H9 (cell line): ENCODE measurements around the gene HSPA6. TPM values are rescaled to one million over a fixed set of nuclear protein-coding genes. Genes with fewer than 3 reads are reported as not detected.

Source experiments
- DNase-seq: peaks from one replicate; pipeline ENCODE4 v3.0.0-alpha.2; 2017
- H2AFZ ChIP-seq: one replicate; pipeline ENCODE4 v1.6.1; 2013; ENCODE audit warnings: mild to moderate bottlenecking, low read length, control low read depth, moderate library complexity
- H2AK5ac ChIP-seq: 2 replicates; pipeline ENCODE4 v1.6.1; 2013; ENCODE audit warnings: low read length, control low read depth, mixed read lengths; ENCODE audit not compliant: insufficient read length
- H2BK120ac ChIP-seq: one replicate; pipeline ENCODE4 v1.6.1; 2013; ENCODE audit warnings: low read depth, mild to moderate bottlenecking, low read length, control low read depth, inconsistent platforms; ENCODE audit not compliant: poor library complexity, severe bottlenecking
- H2BK12ac ChIP-seq: 2 replicates; pipeline ENCODE4 v1.6.1; 2013; ENCODE audit warnings: low read length, control low read depth, mixed read lengths, low read depth; ENCODE audit not compliant: insufficient read length
- H2BK15ac ChIP-seq: 2 replicates; pipeline ENCODE4 v1.6.1; 2013; ENCODE audit warnings: low read depth, low read length, control low read depth
- H2BK20ac ChIP-seq: one replicate; pipeline ENCODE4 v1.6.1; 2013; ENCODE audit warnings: low read depth, mild to moderate bottlenecking, low read length, control low read depth, inconsistent platforms; ENCODE audit not compliant: poor library complexity, severe bottlenecking
- H2BK5ac ChIP-seq: 2 replicates; pipeline ENCODE4 v1.6.1; 2013; ENCODE audit warnings: low read length, control low read depth, mixed read lengths; ENCODE audit not compliant: insufficient read length
- H3K14ac ChIP-seq: 2 replicates; pipeline ENCODE4 v1.6.1; 2013; ENCODE audit warnings: low read length, control low read depth; ENCODE audit not compliant: insufficient read depth
- H3K18ac ChIP-seq: 2 replicates; pipeline ENCODE4 v1.6.1; 2013; ENCODE audit warnings: low read depth, mild to moderate bottlenecking, mixed read lengths, low read length, control low read depth; ENCODE audit not compliant: insufficient read length
- H3K23ac ChIP-seq: 2 replicates; pipeline ENCODE4 v1.6.1; 2013; ENCODE audit warnings: low read length, control low read depth, mixed read lengths, low read depth; ENCODE audit not compliant: insufficient read length
- H3K23me2 ChIP-seq: 2 replicates; pipeline ENCODE4 v1.6.1; 2013; ENCODE audit warnings: low read depth, mild to moderate bottlenecking, mixed read lengths, low read length, control low read depth; ENCODE audit not compliant: insufficient read length, poor library complexity, severe bottlenecking
- H3K27ac ChIP-seq: 2 replicates; pipeline ENCODE4 v1.5.1; 2013; ENCODE audit warnings: low read length, control low read depth, mixed read lengths, low read depth; ENCODE audit not compliant: insufficient read length
- H3K27me3 ChIP-seq: 2 replicates; pipeline ENCODE4 v1.6.1; 2013; ENCODE audit warnings: low read length, control low read depth, inconsistent platforms; ENCODE audit not compliant: insufficient read depth
- H3K4ac ChIP-seq: 2 replicates; pipeline ENCODE4 v1.6.1; 2013; ENCODE audit warnings: low read depth, mild to moderate bottlenecking, control low read depth, inconsistent platforms, low read length, moderate library complexity
- H3K4me1 ChIP-seq: 2 replicates; pipeline ENCODE4 v1.6.1; 2013; ENCODE audit warnings: low read length, control low read depth, inconsistent platforms; ENCODE audit not compliant: insufficient read depth
- H3K4me2 ChIP-seq: 2 replicates; pipeline ENCODE4 v1.6.1; 2013; ENCODE audit warnings: low read length, control low read depth, mixed read lengths; ENCODE audit not compliant: insufficient read length, insufficient read depth
- H3K56ac ChIP-seq: 2 replicates; pipeline ENCODE4 v1.6.1; 2013; ENCODE audit warnings: low read depth, mild to moderate bottlenecking, mixed read lengths, low read length, control low read depth; ENCODE audit not compliant: insufficient read length
- H3K79me1 ChIP-seq: 2 replicates; pipeline ENCODE4 v1.6.1; 2013; ENCODE audit warnings: low read depth, mild to moderate bottlenecking, moderate library complexity, low read length, control low read depth, inconsistent platforms; ENCODE audit not compliant: insufficient read depth, poor library complexity, severe bottlenecking
- H3K79me2 ChIP-seq: 2 replicates; pipeline ENCODE4 v1.6.1; 2013; ENCODE audit warnings: low read length, control low read depth, inconsistent platforms; ENCODE audit not compliant: insufficient read depth
- H3K9ac ChIP-seq: 2 replicates; pipeline ENCODE4 v1.6.1; 2013; ENCODE audit warnings: low read length, control low read depth, mixed read lengths; ENCODE audit not compliant: insufficient read length; ENCODE audit errors: extremely low read depth
- H3K9me3 ChIP-seq: one replicate; pipeline ENCODE4 v1.6.1; 2013; ENCODE audit warnings: low read depth, low read length, inconsistent platforms; ENCODE audit not compliant: control insufficient read depth
- H3T11ph ChIP-seq: one replicate; pipeline ENCODE4 v1.6.1; 2013; ENCODE audit warnings: mild to moderate bottlenecking, low read length, control low read depth, inconsistent platforms
- H4K20me1 ChIP-seq: one replicate; pipeline ENCODE4 v1.6.1; 2013; ENCODE audit not compliant: control insufficient read depth, insufficient read length, insufficient read depth
- H4K5ac ChIP-seq: 2 replicates; pipeline ENCODE4 v1.6.1; 2013; ENCODE audit warnings: low read depth, mild to moderate bottlenecking, mixed read lengths, low read length, control low read depth; ENCODE audit not compliant: insufficient read length
- H4K8ac ChIP-seq: replicated peaks from 2 replicates; pipeline ENCODE4 v1.6.1; 2013; ENCODE audit warnings: low read length, control low read depth, mixed read lengths, low read depth; ENCODE audit not compliant: insufficient read length
- H4K91ac ChIP-seq: 2 replicates; pipeline ENCODE4 v1.6.1; 2013; ENCODE audit warnings: low read depth, mild to moderate bottlenecking, moderate library complexity, mixed read lengths, low read length, control low read depth; ENCODE audit not compliant: insufficient read length
- H3K27ac Mint-ChIP-seq, 3 experiments: 2 replicates in 2 of 3; 3 replicates in 1 of 3; pipeline ENCODE4 v1.8.0; 2020 to 2021; ENCODE audit warnings: mixed read lengths in 3 of 3, mild to moderate bottlenecking in 1 of 3, moderate library complexity in 1 of 3
- H3K27me3 Mint-ChIP-seq: 2 replicates; pipeline ENCODE4 v1.8.0; 2021; ENCODE audit warnings: low read depth, mild to moderate bottlenecking, moderate library complexity, mixed read lengths
- H3K36me3 Mint-ChIP-seq, 3 experiments: 2 replicates in 2 of 3; 3 replicates in 1 of 3; pipeline ENCODE4 v1.8.0; 2020 to 2021; ENCODE audit warnings: low read depth in 3 of 3, mixed read lengths in 3 of 3; ENCODE audit not compliant: insufficient read depth in 1 of 3
- H3K4me1 Mint-ChIP-seq, 2 experiments: 2 replicates each; pipeline ENCODE4 v1.8.0; 2020; ENCODE audit warnings: mixed read lengths in 2 of 2
- H3K4me3 Mint-ChIP-seq, 2 experiments: 2 replicates in 1 of 2; 3 replicates in 1 of 2; pipeline ENCODE4 v1.8.0; 2020 to 2021; ENCODE audit warnings: mild to moderate bottlenecking in 2 of 2, mixed read lengths in 2 of 2, moderate library complexity in 1 of 2
- H3K9me3 Mint-ChIP-seq, 2 experiments: 2 replicates in 1 of 2; 3 replicates in 1 of 2; pipeline ENCODE4 v1.8.0; 2020; ENCODE audit warnings: mild to moderate bottlenecking in 2 of 2, mixed read lengths in 2 of 2, moderate library complexity in 1 of 2
- WGBS: extraction: QIAGEN DNeasy Blood & Tissue Kit; methylation state at CpG from one replicate; pipeline ENCODE4 v1.1.7; 2013; ENCODE audit warnings: missing lambda C conversion rate, low lambda C conversion rate, mixed read lengths; ENCODE audit not compliant: insufficient read length; ENCODE audit errors: extremely low coverage; 5-methylcytosine and 5-hydroxymethylcytosine counted together
- total RNA-seq: library from RNA; stranded (reverse); gene quantifications from 2 replicates; pipeline ENCODE4 v1.2.1, GENCODE V29; 2021
- TF ChIP-seq, protein P1 (sequence below): fragments of 200-600 bp; sonication (generic); conservative IDR thresholded peaks from 3 replicates; pipeline ENCODE4 v1.8.0; 2021; ENCODE audit warnings: antibody characterized with exemption, mild to moderate bottlenecking

Gene HSPA6
- total RNA-seq, 1 experiment from 2014 or later, result not detected

- WGBS, result no CpG with 5 or more reads among the region's 3 CpGs
These were observed 41.0 kb upstream of the HSPA6 start for GRCh38 chr1:161483361-161483760.

More at GRCh38 chr1:161483361-161483760, 41.0 kb upstream of the HSPA6 start:
- Histone ChIP-seq H3K79me1 (no peaks in the 10 kb centered on the region), H4K5ac (no peak overlapping the region), H2BK20ac (no peak overlapping the region), H2AK5ac (no peak overlapping the region), H3K4me2 (no peak overlapping the region), H3K27me3 (no peaks in the 10 kb centered on the region), H4K91ac (no peak overlapping the region), H2BK5ac (no peak overlapping the region), H2BK15ac (no peak overlapping the region), H3K14ac (no peak overlapping the region), H3K4me1 (no peaks in the 10 kb centered on the region), H3T11ph (no peak overlapping the region), H3K27ac (no peak overlapping the region), H3K9me3 (no peaks in the 10 kb centered on the region), H2BK120ac (no peak overlapping the region), H3K9ac (no peak overlapping the region), H3K4ac (no peak overlapping the region), H4K8ac (no peak overlapping the region), H2BK12ac (no peak overlapping the region), H3K56ac (no peak overlapping the region), H3K18ac (no peak overlapping the region), H3K79me2 (no peaks in the 10 kb centered on the region), H2AFZ (no peak overlapping the region), H4K20me1 (no peaks in the 10 kb centered on the region), H3K23me2 (peaks cover 2% of the 10 kb centered on the region), H3K23ac (no peak overlapping the region)
- H3K4me3 Mint-ChIP-seq, result no peak overlapping the region
- H3K27me3 Mint-ChIP-seq, result peaks cover 7% of the 10 kb centered on the region
- H3K27ac Mint-ChIP-seq, result no peak overlapping the region
- H3K9me3 Mint-ChIP-seq, result peaks cover 0 to 4% of the 10 kb centered on the region in 2 experiments; a peak in 3 of 5 replicates
- H3K36me3 Mint-ChIP-seq, result peaks cover 0 to 2% (median 0%) of the 10 kb centered on the region in 3 experiments; a peak in 2 of 7 replicates
- TF ChIP-seq, protein P1, sequence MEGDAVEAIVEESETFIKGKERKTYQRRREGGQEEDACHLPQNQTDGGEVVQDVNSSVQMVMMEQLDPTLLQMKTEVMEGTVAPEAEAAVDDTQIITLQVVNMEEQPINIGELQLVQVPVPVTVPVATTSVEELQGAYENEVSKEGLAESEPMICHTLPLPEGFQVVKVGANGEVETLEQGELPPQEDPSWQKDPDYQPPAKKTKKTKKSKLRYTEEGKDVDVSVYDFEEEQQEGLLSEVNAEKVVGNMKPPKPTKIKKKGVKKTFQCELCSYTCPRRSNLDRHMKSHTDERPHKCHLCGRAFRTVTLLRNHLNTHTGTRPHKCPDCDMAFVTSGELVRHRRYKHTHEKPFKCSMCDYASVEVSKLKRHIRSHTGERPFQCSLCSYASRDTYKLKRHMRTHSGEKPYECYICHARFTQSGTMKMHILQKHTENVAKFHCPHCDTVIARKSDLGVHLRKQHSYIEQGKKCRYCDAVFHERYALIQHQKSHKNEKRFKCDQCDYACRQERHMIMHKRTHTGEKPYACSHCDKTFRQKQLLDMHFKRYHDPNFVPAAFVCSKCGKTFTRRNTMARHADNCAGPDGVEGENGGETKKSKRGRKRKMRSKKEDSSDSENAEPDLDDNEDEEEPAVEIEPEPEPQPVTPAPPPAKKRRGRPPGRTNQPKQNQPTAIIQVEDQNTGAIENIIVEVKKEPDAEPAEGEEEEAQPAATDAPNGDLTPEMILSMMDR, result peak; percentile 45
- H3K4me1 Mint-ChIP-seq, result peaks cover 5 to 7% of the 10 kb centered on the region in 2 experiments
- DNase-seq, result no peak
